Measurements from ENCODE around the gene CATSPERE. TPM values are rescaled to one million over a fixed set of nuclear protein-coding genes. Genes with fewer than 3 reads are reported as not detected.

The CATSPERE gene
- total and polyA plus RNA-seq, 10 of the 15 experiments (the other 5 are each of a cell fraction or from before 2014, with no cell fraction given), result 0.04 to 0.24 (median 0.17) TPM; not detected in 3

DNA sequence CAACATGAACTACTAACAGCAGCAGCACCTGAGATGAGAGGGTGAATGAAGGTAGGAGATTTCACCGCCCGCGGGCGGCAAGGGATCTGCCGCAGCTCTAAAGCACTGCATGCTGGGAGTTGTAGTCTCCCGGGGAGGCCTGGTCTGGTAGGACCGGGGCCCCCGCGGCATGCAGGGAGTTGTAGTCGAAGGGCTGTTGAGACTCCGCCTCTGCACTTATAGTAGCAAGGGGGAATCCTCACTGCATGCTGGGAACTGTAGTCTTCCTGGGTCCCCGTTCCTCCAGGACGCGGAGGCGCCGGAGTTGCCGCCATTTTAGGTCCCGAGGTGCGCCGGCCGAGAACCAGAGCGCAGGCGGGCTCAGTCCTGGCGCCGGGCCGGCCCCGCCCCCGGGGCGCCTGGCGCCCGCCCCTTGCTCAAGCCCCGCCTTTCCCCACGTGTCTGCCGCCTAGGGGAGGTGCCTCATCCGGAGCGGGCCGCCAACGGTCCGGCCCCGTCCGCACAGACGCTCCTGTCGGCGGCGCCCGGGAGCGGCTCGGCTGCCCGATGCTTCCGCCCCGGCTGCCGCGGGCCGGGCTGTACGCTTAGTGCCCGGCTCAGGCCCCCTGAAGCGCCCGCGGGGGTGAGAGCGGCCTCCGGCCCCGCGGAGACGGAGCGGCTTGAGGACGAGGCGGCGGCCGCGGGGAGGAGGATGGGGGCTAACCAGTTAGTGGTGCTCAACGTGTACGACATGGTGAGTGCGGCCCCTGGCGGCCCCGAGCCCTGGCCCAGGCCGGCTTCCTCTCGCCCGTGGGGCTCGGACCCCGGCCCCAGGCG lies 191.8 kb downstream of the CATSPERE start, which contains the start of gene DESI2 (continued):
- TF ChIP-seq SUPT20H (IDR thresholded peaks at IDR 0.05; ENCODE audit: borderline replicate concordance, control insufficient read depth, low read depth, low read length) (no peak), USF2 (IDR thresholded peaks at IDR 0.05; ENCODE audit: borderline replicate concordance, low read depth, low read length) (peak; percentile 21; the same call in 1 of the 2 replicates), SMC3 (IDR thresholded peaks at IDR 0.05; ENCODE audit: borderline replicate concordance, low read length) (no peak)
- TF ChIP-seq, protein P1, sequence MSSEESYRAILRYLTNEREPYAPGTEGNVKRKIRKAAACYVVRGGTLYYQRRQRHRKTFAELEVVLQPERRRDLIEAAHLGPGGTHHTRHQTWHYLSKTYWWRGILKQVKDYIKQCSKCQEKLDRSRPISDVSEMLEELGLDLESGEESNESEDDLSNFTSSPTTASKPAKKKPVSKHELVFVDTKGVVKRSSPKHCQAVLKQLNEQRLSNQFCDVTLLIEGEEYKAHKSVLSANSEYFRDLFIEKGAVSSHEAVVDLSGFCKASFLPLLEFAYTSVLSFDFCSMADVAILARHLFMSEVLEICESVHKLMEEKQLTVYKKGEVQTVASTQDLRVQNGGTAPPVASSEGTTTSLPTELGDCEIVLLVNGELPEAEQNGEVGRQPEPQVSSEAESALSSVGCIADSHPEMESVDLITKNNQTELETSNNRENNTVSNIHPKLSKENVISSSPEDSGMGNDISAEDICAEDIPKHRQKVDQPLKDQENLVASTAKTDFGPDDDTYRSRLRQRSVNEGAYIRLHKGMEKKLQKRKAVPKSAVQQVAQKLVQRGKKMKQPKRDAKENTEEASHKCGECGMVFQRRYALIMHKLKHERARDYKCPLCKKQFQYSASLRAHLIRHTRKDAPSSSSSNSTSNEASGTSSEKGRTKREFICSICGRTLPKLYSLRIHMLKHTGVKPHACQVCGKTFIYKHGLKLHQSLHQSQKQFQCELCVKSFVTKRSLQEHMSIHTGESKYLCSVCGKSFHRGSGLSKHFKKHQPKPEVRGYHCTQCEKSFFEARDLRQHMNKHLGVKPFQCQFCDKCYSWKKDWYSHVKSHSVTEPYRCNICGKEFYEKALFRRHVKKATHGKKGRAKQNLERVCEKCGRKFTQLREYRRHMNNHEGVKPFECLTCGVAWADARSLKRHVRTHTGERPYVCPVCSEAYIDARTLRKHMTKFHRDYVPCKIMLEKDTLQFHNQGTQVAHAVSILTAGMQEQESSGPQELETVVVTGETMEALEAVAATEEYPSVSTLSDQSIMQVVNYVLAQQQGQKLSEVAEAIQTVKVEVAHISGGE (CRISPR knock-in tag; IDR thresholded peaks at IDR 0.05), result no peak

Data from GM12878 (cell line).